ENCODE results near the gene MIR17HG. TPM values are rescaled to one million over a fixed set of nuclear protein-coding genes. Genes with fewer than 3 reads are reported as not detected.

The MIR17HG gene
- total and polyA plus RNA-seq, 2 donors (not counting 1 experiment from before 2014, with no cell fraction given): 0.42 to 3.3 TPM

DNA sequence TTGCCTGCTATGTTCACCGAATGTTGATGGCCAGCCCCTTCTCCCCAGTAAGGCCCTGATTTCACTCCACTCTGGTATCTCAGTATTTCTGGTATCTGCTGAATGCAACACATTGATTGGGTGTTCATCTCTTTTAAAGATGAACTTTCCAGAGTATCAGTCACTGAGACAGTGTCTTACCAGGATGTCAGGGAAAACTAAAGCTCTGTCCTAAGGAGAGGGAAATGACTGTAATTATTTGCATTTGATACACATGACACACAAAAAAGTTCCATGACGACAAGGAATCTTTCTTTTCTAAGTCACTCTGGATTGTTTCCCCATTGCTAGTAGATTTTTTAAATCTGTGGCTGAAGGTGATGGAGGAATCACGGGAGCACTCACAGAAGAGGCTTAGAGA is 53.2 kb downstream of the MIR17HG start:
- no peak for DNase-seq (ENCODE audit: low read depth in 2 of 2)
- H4K20me1 ChIP-seq (ENCODE audit: control insufficient read depth, extremely low read depth, insufficient read depth, low read length): no peaks in the 10 kb centered on the region
- TF ChIP-seq, protein P1, sequence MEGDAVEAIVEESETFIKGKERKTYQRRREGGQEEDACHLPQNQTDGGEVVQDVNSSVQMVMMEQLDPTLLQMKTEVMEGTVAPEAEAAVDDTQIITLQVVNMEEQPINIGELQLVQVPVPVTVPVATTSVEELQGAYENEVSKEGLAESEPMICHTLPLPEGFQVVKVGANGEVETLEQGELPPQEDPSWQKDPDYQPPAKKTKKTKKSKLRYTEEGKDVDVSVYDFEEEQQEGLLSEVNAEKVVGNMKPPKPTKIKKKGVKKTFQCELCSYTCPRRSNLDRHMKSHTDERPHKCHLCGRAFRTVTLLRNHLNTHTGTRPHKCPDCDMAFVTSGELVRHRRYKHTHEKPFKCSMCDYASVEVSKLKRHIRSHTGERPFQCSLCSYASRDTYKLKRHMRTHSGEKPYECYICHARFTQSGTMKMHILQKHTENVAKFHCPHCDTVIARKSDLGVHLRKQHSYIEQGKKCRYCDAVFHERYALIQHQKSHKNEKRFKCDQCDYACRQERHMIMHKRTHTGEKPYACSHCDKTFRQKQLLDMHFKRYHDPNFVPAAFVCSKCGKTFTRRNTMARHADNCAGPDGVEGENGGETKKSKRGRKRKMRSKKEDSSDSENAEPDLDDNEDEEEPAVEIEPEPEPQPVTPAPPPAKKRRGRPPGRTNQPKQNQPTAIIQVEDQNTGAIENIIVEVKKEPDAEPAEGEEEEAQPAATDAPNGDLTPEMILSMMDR (conservative IDR thresholded peaks at IDR 0.05 in 1 of 2, IDR thresholded peaks at IDR 0.05 in 1 of 2; ENCODE audit: low read depth in 1 of 2, low read length in 2 of 2): no peak
- TF ChIP-seq EZH2 (IDR thresholded peaks at IDR 0.05; ENCODE audit: low read length, missing control alignments): no peak
- H3K27ac ChIP-seq (ENCODE audit: insufficient read depth, low read length): no peak overlapping the region
- no peaks in the 10 kb centered on the region for H3K4me1 ChIP-seq (ENCODE audit: control insufficient read depth, extremely low read depth, insufficient read depth, low read length)
- H3K79me2 ChIP-seq (ENCODE audit: control insufficient read depth, insufficient read depth, low read length): no peaks in the 10 kb centered on the region
- H3K9ac ChIP-seq (ENCODE audit: insufficient read depth, low read length): no peak overlapping the region
- H3K4me2 ChIP-seq (ENCODE audit: extremely low read depth, insufficient read depth, low read length): no peak overlapping the region
- H2AFZ ChIP-seq (ENCODE audit: low read length): no peak overlapping the region
- H3K9me3 ChIP-seq (ENCODE audit: control insufficient read depth, insufficient read depth, low read depth, low read length): no peaks in the 10 kb centered on the region
- H3K4me3 ChIP-seq (replicated peaks in 1 of 4; ENCODE audit: control extremely low read depth in 1 of 4, insufficient read depth in 1 of 4, low read depth in 3 of 4, low read length in 4 of 4): no peak overlapping the region
- H3K36me3 ChIP-seq (ENCODE audit: control insufficient read depth, insufficient read depth, low read length): no peaks in the 10 kb centered on the region
- peaks cover 12% of the 10 kb centered on the region for H3K27me3 ChIP-seq (ENCODE audit: control insufficient read depth, insufficient read depth, low read length)

DNA sequence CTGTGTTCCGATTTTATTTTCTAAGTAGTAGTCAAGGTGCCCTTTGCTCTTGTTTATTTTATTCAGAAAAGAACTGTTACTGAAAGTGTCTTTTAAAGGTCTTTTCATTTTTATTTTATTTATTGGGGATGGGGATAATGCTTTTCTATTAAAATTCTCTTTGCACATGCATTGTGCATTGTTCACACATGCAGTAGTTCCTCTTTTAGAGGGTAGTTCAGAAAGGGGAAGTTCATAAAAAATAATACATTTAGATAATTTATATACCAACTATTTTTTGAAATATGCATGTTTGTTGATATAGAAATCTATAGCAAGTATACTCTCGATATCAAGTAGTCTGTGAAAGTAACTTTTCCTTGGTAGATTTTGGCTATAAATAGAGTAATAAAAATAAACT is 54.4 kb downstream of the MIR17HG start:
- H3K9ac ChIP-seq (ENCODE audit: insufficient read depth, low read length): no peak overlapping the region
- no peaks in the 10 kb centered on the region for H3K36me3 ChIP-seq (ENCODE audit: control insufficient read depth, insufficient read depth, low read length)
- no peaks in the 10 kb centered on the region for H3K9me3 ChIP-seq (ENCODE audit: control insufficient read depth, insufficient read depth, low read depth, low read length)
- TF ChIP-seq, protein P1 (conservative IDR thresholded peaks at IDR 0.05 in 1 of 2, IDR thresholded peaks at IDR 0.05 in 1 of 2; ENCODE audit: low read depth in 1 of 2, low read length in 2 of 2): no peak
- TF ChIP-seq EZH2 (IDR thresholded peaks at IDR 0.05; ENCODE audit: low read length, missing control alignments): no peak
- no peak for DNase-seq (ENCODE audit: low read depth in 2 of 2)
- H3K27me3 ChIP-seq (ENCODE audit: control insufficient read depth, insufficient read depth, low read length): peaks cover 12% of the 10 kb centered on the region
- H3K27ac ChIP-seq (ENCODE audit: insufficient read depth, low read length): no peak overlapping the region
- no peaks in the 10 kb centered on the region for H4K20me1 ChIP-seq (ENCODE audit: control insufficient read depth, extremely low read depth, insufficient read depth, low read length)
- H3K79me2 ChIP-seq (ENCODE audit: control insufficient read depth, insufficient read depth, low read length): no peaks in the 10 kb centered on the region
- H3K4me3 ChIP-seq (replicated peaks in 1 of 4; ENCODE audit: control extremely low read depth in 1 of 4, insufficient read depth in 1 of 4, low read depth in 3 of 4, low read length in 4 of 4): no peak overlapping the region
- H3K4me2 ChIP-seq (ENCODE audit: extremely low read depth, insufficient read depth, low read length): no peak overlapping the region
- no peaks in the 10 kb centered on the region for H3K4me1 ChIP-seq (ENCODE audit: control insufficient read depth, extremely low read depth, insufficient read depth, low read length)
- H2AFZ ChIP-seq (ENCODE audit: low read length): no peak overlapping the region

Other genes starting within 250 kb of the MIR17HG start
- gene GPC5, start 50.9 kb downstream of the MIR17HG start, total RNA-seq: 0.17 TPM in 1 of 2 replicates, not detected in the other
- not detected in 2 replicates for gene GPC5, start 50.9 kb downstream of the MIR17HG start, polyA plus RNA-seq

Measured in fibroblast of lung (primary cell).